Adrenal gland (tissue), 5 donors: ENCODE results near the gene PROX1.

Experiments used
- CTCF ChIP-seq, 6 experiments: fragments of 450-650 bp in 4 of 6; fragments of 200-600 bp in 2 of 6; sonication (generic) in 1 of 6; IDR thresholded peaks; 1 replicate in 5 of 6; 2 replicates in 1 of 6; pipeline versions ENCODE4 v1.5.1 to v1.8.0; 2016 to 2021; ENCODE audit warnings: antibody characterized with exemption in 6 of 6, mild to moderate bottlenecking in 2 of 6, moderate library complexity in 1 of 6
- POLR2A ChIP-seq, 2 donors: fragments of 450-650 bp; IDR thresholded peaks; one replicate each; pipeline ENCODE4 v1.6.1; 2017; ENCODE audit warnings: antibody characterized with exemption in 2 of 2, mild to moderate bottlenecking in 2 of 2, moderate library complexity in 1 of 2
- donor health status: DM: no; HTN: no; CAD: no.

GRCh38 chr1:214010717-214011116, 22.9 kb downstream of the PROX1 start:
- TF ChIP-seq CTCF (IDR thresholded peaks at IDR 0.05), result no peak
- TF ChIP-seq POLR2A (IDR thresholded peaks at IDR 0.05), result no peak
